ENCODE measurements around the gene CABCOCO1. TPM values are rescaled to one million over a fixed set of nuclear protein-coding genes. Genes with fewer than 3 reads are reported as not detected.
A peak's percentile ranks its signal among the peaks of the same experiment; 100 is the strongest.

Gene CABCOCO1
- total and polyA plus RNA-seq, 7 donors, result 0.10 to 3.1 (median 0.68) TPM; not detected in 2

DNA sequence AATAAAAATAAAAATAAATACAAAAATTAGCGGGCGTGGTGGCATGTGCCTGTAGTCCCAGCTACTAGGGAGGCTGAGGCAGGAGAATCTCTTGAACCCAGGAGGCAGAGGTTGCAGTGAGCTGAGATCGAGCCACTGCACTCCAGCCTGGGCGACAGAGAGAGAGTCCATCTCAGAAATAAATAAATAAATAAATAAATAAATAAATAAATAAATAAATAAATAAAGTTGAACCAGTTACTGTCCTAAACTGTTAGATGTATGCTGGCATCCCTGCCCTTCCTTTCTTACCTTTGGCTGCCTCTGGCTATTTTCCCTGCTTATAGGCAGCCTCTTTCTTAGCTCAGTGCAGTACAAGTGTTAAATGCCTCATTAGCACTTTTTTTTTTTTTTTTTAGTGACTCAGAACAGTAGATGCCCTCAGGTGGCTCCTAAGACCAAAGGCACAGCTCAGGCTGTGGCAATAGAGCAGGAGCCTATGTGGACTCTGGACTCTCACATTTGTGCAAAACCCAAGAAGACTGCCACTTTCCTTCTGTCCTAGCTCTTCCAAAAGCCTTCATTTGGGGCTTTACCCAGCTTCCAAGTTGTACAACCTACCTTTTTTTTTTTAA is 30.6 kb upstream of the CABCOCO1 start:
- DNase-seq, result no peak
- intact Hi-C loops (cut with DNase I), result no loop called here
- Histone ChIP-seq H3K4me3 (no peak overlapping the region), H3K27me3 (no peaks in the 10 kb centered on the region), H3K9me3 (no peaks in the 10 kb centered on the region), H3K4me1 (peaks cover 0 to 16% (median 3%) of the 10 kb centered on the region in 4 donors), H3K27ac (no peak overlapping the region), H3K36me3 (no peaks in the 10 kb centered on the region)
- WGBS, 2 donors, result 94 to 95% methylated on average over 4 of the region's 4 CpGs
- TF ChIP-seq EP300 (IDR thresholded peaks at IDR 0.05) (no peak), POLR2AphosphoS5 (IDR thresholded peaks at IDR 0.05) (no peak), POLR2A (IDR thresholded peaks at IDR 0.05) (no peak)
- TF ChIP-seq, protein P1, sequence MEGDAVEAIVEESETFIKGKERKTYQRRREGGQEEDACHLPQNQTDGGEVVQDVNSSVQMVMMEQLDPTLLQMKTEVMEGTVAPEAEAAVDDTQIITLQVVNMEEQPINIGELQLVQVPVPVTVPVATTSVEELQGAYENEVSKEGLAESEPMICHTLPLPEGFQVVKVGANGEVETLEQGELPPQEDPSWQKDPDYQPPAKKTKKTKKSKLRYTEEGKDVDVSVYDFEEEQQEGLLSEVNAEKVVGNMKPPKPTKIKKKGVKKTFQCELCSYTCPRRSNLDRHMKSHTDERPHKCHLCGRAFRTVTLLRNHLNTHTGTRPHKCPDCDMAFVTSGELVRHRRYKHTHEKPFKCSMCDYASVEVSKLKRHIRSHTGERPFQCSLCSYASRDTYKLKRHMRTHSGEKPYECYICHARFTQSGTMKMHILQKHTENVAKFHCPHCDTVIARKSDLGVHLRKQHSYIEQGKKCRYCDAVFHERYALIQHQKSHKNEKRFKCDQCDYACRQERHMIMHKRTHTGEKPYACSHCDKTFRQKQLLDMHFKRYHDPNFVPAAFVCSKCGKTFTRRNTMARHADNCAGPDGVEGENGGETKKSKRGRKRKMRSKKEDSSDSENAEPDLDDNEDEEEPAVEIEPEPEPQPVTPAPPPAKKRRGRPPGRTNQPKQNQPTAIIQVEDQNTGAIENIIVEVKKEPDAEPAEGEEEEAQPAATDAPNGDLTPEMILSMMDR (IDR thresholded peaks at IDR 0.05), result no peak

DNA sequence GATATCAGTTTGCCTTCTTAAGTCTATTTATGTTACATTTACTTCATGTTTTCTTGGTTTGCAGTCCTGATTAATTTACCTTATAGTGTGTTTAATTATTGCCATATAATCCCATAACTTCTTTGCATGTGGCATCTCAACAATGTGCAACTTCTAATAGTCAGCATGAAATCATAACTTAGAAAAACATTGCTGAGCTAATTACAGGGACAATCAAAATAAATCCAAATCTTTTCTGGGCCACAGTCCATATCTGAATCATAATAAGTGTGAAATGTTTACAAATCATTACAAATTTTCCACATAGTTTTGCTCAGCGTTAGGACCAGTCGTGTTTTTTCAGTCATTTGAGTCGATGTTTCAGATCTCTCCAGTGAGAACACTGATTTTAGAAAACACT is 29.1 kb upstream of the CABCOCO1 start:
- H3K27me3 ChIP-seq, result no peaks in the 10 kb centered on the region
- no peak overlapping the region for H3K4me3 ChIP-seq
- DNase-seq, result no peak
- TF ChIP-seq POLR2A (IDR thresholded peaks at IDR 0.05) (no peak), POLR2AphosphoS5 (IDR thresholded peaks at IDR 0.05) (no peak), EP300 (IDR thresholded peaks at IDR 0.05) (no peak)
- TF ChIP-seq, protein P1 (IDR thresholded peaks at IDR 0.05), result no peak
- H3K4me1 ChIP-seq, result peaks cover 0 to 13% (median under 1%) of the 10 kb centered on the region in 4 donors
- WGBS, 2 donors, result 45 to 73% methylated on average over 3 of the region's 3 CpGs
- intact Hi-C loops (cut with DNase I), result no loop called here
- H3K9me3 ChIP-seq, result no peaks in the 10 kb centered on the region
- peak overlapping the region in 1 of 4 donors; percentile 17 for H3K27ac ChIP-seq
- H3K36me3 ChIP-seq, result no peaks in the 10 kb centered on the region

DNA sequence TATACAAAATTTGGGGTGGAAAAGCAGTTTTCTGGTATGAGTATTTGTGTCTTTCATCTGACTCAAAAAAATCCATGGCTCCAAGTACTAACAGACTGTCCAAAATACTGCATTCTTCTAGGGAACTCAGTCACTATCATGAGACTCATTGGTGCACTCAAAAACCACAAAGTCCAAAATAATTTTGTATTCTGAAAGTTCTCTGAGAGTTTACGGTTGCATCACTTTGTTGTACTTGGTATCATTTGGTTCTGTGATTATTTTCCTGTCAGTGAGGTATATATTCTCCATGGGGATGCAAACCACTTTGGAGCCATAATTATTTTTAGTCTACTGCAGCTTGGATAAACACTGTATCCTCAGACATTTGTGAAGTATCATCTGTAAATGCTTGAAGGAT is 28.0 kb upstream of the CABCOCO1 start:
- H3K27me3 ChIP-seq, result no peaks in the 10 kb centered on the region
- intact Hi-C loops (cut with DNase I), result no loop called here
- no peak overlapping the region for H3K27ac ChIP-seq
- peaks cover 0 to 6% (median 0%) of the 10 kb centered on the region in 4 donors for H3K4me1 ChIP-seq
- no peak overlapping the region for H3K4me3 ChIP-seq
- no peaks in the 10 kb centered on the region for H3K9me3 ChIP-seq
- no peaks in the 10 kb centered on the region for H3K36me3 ChIP-seq
- WGBS, 2 donors, result 82 to 89% methylated on average over 1 of the region's 1 CpG
- TF ChIP-seq, protein P1 (IDR thresholded peaks at IDR 0.05), result no peak
- TF ChIP-seq POLR2AphosphoS5 (IDR thresholded peaks at IDR 0.05), result peak in 1 of 4 donors; percentile 9
- DNase-seq, result no peak

DNA sequence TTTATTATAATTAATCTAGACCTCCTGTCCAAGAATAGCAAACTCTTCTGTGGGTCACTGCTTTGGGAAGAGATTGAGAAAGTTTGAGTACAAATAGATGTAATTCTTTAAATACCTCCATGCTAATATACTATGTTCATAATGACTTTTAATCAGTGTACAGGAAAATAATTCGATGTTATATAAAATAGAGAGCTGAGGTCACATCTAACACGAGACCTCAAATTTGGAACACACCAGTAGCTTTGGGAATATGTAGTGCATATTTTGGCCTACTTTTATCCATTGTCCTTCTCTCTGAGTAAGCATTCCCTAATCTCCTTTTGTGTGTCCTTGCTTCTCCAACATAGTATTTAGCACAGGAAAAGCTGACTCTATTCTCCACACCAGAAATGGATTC is 27.3 kb upstream of the CABCOCO1 start:
- H3K27ac ChIP-seq, result no peak overlapping the region
- H3K4me1 ChIP-seq, result peaks cover 0 to 8% (median 3%) of the 10 kb centered on the region in 4 donors
- no peak overlapping the region for H3K4me3 ChIP-seq
- no peak for DNase-seq
- intact Hi-C loops (cut with DNase I), result no loop called here
- 82 to 89% methylated on average over 2 of the region's 2 CpGs for WGBS, 2 donors
- TF ChIP-seq EP300 (IDR thresholded peaks at IDR 0.05) (no peak), POLR2AphosphoS5 (IDR thresholded peaks at IDR 0.05) (no peak), POLR2A (IDR thresholded peaks at IDR 0.05) (no peak)
- TF ChIP-seq, protein P1 (IDR thresholded peaks at IDR 0.05), result no peak
- no peaks in the 10 kb centered on the region for H3K9me3 ChIP-seq
- no peaks in the 10 kb centered on the region for H3K36me3 ChIP-seq
- H3K27me3 ChIP-seq, result no peaks in the 10 kb centered on the region

DNA sequence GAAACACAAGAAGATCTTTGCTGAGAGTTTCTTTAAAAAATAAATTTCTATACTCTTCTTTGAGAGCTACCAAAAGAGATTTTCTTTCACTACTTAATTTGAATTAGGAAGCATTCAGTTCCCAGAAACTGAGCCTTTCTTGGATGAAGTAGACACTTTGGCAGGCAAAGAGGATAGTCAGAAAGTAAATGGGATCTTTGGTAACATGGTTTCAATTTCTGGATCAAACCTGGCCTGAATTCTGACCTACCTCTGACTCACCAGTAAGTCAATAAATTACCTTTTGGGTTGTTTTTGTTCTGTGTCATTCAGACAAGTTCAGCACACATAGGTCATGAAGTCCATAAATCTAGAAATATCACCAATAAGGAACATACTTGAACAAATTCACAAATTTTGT is 26.8 kb upstream of the CABCOCO1 start:
- no peaks in the 10 kb centered on the region for H3K27me3 ChIP-seq
- intact Hi-C loops (cut with DNase I), result no loop called here
- H3K27ac ChIP-seq, result no peak overlapping the region

More for the DNA sequence above, 26.8 kb upstream of the CABCOCO1 start:
- TF ChIP-seq POLR2A (IDR thresholded peaks at IDR 0.05) (no peak), EP300 (IDR thresholded peaks at IDR 0.05) (no peak), POLR2AphosphoS5 (IDR thresholded peaks at IDR 0.05) (no peak)
- TF ChIP-seq, protein P1 (IDR thresholded peaks at IDR 0.05), result no peak
- no peak for DNase-seq
- no peak overlapping the region for H3K4me3 ChIP-seq
- H3K9me3 ChIP-seq, result no peaks in the 10 kb centered on the region
- H3K36me3 ChIP-seq, result no peaks in the 10 kb centered on the region
- peaks cover 0 to 13% (median 8%) of the 10 kb centered on the region in 4 donors for H3K4me1 ChIP-seq

All from sigmoid colon (tissue), 7 donors.